Fibroblast of lung (primary cell): ENCODE results near the gene ZNF284. TPM values are rescaled to one million over a fixed set of nuclear protein-coding genes. Genes with fewer than 3 reads are reported as not detected.

ENCODE experiments used
- DNase-seq, 2 donors: peaks; one replicate each; pipeline versions ENCODE4 v3.0.0 to v3.0.0-alpha.2; 2010; ENCODE audit warnings: low read depth in 2 of 2
- H2AFZ ChIP-seq: 2 replicates; pipeline ENCODE4 v1.5.1; 2012; ENCODE audit warnings: low read length, control low read depth, inconsistent platforms
- H3K27ac ChIP-seq: 2 replicates; pipeline ENCODE4 v1.5.1; 2011; ENCODE audit warnings: low read length, control low read depth; ENCODE audit not compliant: insufficient read depth
- H3K27me3 ChIP-seq: 2 replicates; pipeline ENCODE4 v1.5.1; 2011; ENCODE audit warnings: mild to moderate bottlenecking, low read length; ENCODE audit not compliant: control insufficient read depth, insufficient read depth
- H3K36me3 ChIP-seq: 2 replicates; pipeline ENCODE4 v1.5.1; 2011; ENCODE audit warnings: low read length; ENCODE audit not compliant: control insufficient read depth, insufficient read depth
- H3K4me1 ChIP-seq: 2 replicates; pipeline ENCODE4 v1.5.1; 2011; ENCODE audit warnings: low read length; ENCODE audit not compliant: control insufficient read depth, insufficient read depth; ENCODE audit errors: extremely low read depth
- H3K4me2 ChIP-seq: 2 replicates; pipeline ENCODE4 v1.5.1; 2011; ENCODE audit warnings: low read length, control low read depth; ENCODE audit not compliant: insufficient read depth; ENCODE audit errors: extremely low read depth
- H3K4me3 ChIP-seq, 4 experiments: fragments of 200-600 bp in 1 of 4; sonication (generic) in 1 of 4; replicated peaks in 1 of 4; 2 replicates each; pipeline ENCODE4 v1.5.1; 2011 to 2016; ENCODE audit warnings: low read length in 4 of 4, low read depth in 3 of 4, mild to moderate bottlenecking in 3 of 4, control low read depth in 2 of 4, inconsistent platforms in 1 of 4, mixed read lengths in 1 of 4; ENCODE audit not compliant: insufficient read depth in 1 of 4; ENCODE audit errors: control extremely low read depth in 1 of 4
- H3K79me2 ChIP-seq: 2 replicates; pipeline ENCODE4 v1.5.1; 2012; ENCODE audit warnings: mild to moderate bottlenecking, low read length, inconsistent platforms; ENCODE audit not compliant: control insufficient read depth, insufficient read depth
- H3K9ac ChIP-seq: 2 replicates; pipeline ENCODE4 v1.5.1; 2011; ENCODE audit warnings: mild to moderate bottlenecking, low read length, control low read depth; ENCODE audit not compliant: insufficient read depth
- H3K9me3 ChIP-seq: 2 replicates; pipeline ENCODE4 v1.5.1; 2012; ENCODE audit warnings: low read depth, low read length; ENCODE audit not compliant: control insufficient read depth, insufficient read depth
- H4K20me1 ChIP-seq: 2 replicates; pipeline ENCODE4 v1.5.1; 2011; ENCODE audit warnings: low read length; ENCODE audit not compliant: control insufficient read depth, insufficient read depth; ENCODE audit errors: extremely low read depth
- CTCF ChIP-seq, 2 donors: IDR thresholded peaks in 1 of 2; conservative IDR thresholded peaks in 1 of 2; 1 replicate in 1 of 2; 2 replicates in 1 of 2; pipeline ENCODE4 v1.5.1; 2011 to 2012; ENCODE audit warnings: low read length in 2 of 2, control low read depth in 1 of 2, inconsistent platforms in 1 of 2, low read depth in 1 of 2, mild to moderate bottlenecking in 1 of 2
- EZH2 ChIP-seq: IDR thresholded peaks from 2 replicates; pipeline ENCODE4 v1.5.1; 2012; ENCODE audit warnings: low read length, control low read depth, mild to moderate bottlenecking; ENCODE audit errors: missing control alignments
- polyA minus RNA-seq: library from RNA; depleted of rRNA, polyadenylated mRNA; stranded (reverse); fragments of >200 nt; gene quantifications from 2 replicates; pipeline ENCODE4 v1.2.3, GENCODE V29; 2011; ENCODE audit warnings: low replicate concordance
- polyA plus RNA-seq, 2 donors: library from polyadenylated mRNA; depleted of rRNA in 1 of 2; stranded (reverse) in 1 of 2; unstranded in 1 of 2; fragments of >200 nt; gene quantifications; 2 replicates each; pipeline ENCODE4 v1.2.1, GENCODE V29; 2011 to 2012; ENCODE audit warnings: missing spikeins in 1 of 2
- total RNA-seq: library from RNA; depleted of rRNA; stranded (reverse); fragments of >200 nt; gene quantifications from 2 replicates; pipeline ENCODE4 v1.2.1, GENCODE V29; 2014

ZNF284 gene
- 3.3 and 4.0 TPM in 2 replicates for total RNA-seq
- 1.2 and 2.7 TPM in 2 replicates for polyA plus RNA-seq
- polyA plus RNA-seq (2012): 0.74 and 1.7 TPM in 2 replicates
- 0.44 and 0.71 TPM in 2 replicates for polyA minus RNA-seq

GRCh38 chr19:44071824-44072542 is at the start of gene ZNF284:
Gene ZNF284, plus strand, starts transcription at chr19:44072159. Its CDS starts 4,231 bp downstream, at chr19:44076390.
- no peaks in the 10 kb centered on the region for H4K20me1 ChIP-seq
- peak within 1 kb of the TSS; percentile 44 for H3K9ac ChIP-seq
- no peaks in the 10 kb centered on the region for H3K36me3 ChIP-seq
- no peaks in the 10 kb centered on the region for H3K27me3 ChIP-seq
- H3K79me2 ChIP-seq: no peaks in the 10 kb centered on the region
- peak within 1 kb of the TSS; percentile 100 for H2AFZ ChIP-seq
- peak within 1 kb of the TSS; percentile 82 to 92 (median 88) for H3K4me3 ChIP-seq
- H3K4me2 ChIP-seq: peak within 1 kb of the TSS; percentile 97
- peak within 1 kb of the TSS; percentile 49 for H3K27ac ChIP-seq
- H3K9me3 ChIP-seq: no peaks in the 10 kb centered on the region
- DNase-seq: peak; percentile 92 to 93
- TF ChIP-seq CTCF (conservative IDR thresholded peaks at IDR 0.05 in 1 of 2, IDR thresholded peaks at IDR 0.05 in 1 of 2; ENCODE audit: low read depth in 1 of 2, low read length in 2 of 2) (no peak), EZH2 (no peak)
- H3K4me1 ChIP-seq: peaks cover 3% of the 10 kb centered on the region

- Histone ChIP-seq H3K4me3 (peak overlapping the region; percentile 90 to 97 (median 92)), H3K27ac (no peak overlapping the region), H4K20me1 (no peaks in the 10 kb centered on the region), H3K9ac (no peak overlapping the region), H2AFZ (peak overlapping the region; percentile 97), H3K36me3 (peaks cover 5% of the 10 kb centered on the region), H3K4me2 (peak overlapping the region; percentile 83), H3K9me3 (no peaks in the 10 kb centered on the region), H3K27me3 (no peaks in the 10 kb centered on the region), H3K4me1 (no peaks in the 10 kb centered on the region), H3K79me2 (no peaks in the 10 kb centered on the region)
- DNase-seq: no peak
- TF ChIP-seq CTCF (conservative IDR thresholded peaks at IDR 0.05 in 1 of 2, IDR thresholded peaks at IDR 0.05 in 1 of 2; ENCODE audit: low read depth in 1 of 2, low read length in 2 of 2): no peak
Measured at GRCh38 chr19:44024900-44025216, 47.1 kb upstream of the ZNF284 start.

- H3K9ac ChIP-seq: peak within 1 kb of the TSS; percentile 80
- no peaks in the 10 kb centered on the region for H3K79me2 ChIP-seq
- H3K27ac ChIP-seq: peak within 1 kb of the TSS; percentile 91
- peak within 1 kb of the TSS; percentile 89 for H3K4me2 ChIP-seq
- H3K4me1 ChIP-seq: no peaks in the 10 kb centered on the region
- peak; percentile 93 for DNase-seq
- no peaks in the 10 kb centered on the region for H4K20me1 ChIP-seq
- H2AFZ ChIP-seq: peak within 1 kb of the TSS; percentile 97
- TF ChIP-seq EZH2: no peak
- no peak for TF ChIP-seq CTCF (conservative IDR thresholded peaks at IDR 0.05 in 1 of 2, IDR thresholded peaks at IDR 0.05 in 1 of 2; ENCODE audit: low read depth in 1 of 2, low read length in 2 of 2)
- H3K27me3 ChIP-seq: no peaks in the 10 kb centered on the region
- peaks cover 5% of the 10 kb centered on the region for H3K36me3 ChIP-seq
- H3K4me3 ChIP-seq: peak within 1 kb of the TSS; percentile 90 to 97 (median 92)
- H3K9me3 ChIP-seq: no peaks in the 10 kb centered on the region
Measured at GRCh38 chr19:44025217-44025936, 46.6 kb upstream of the ZNF284 start, which contains the start of gene ZNF222. Gene ZNF222, plus strand, starts transcription at chr19:44025379. Its CDS starts 58 bp downstream, at chr19:44025437.
